K562 (cell line): ENCODE data around the gene ZNF438. TPM values are rescaled to one million over a fixed set of nuclear protein-coding genes. Genes with fewer than 3 reads are reported as not detected.

ENCODE experiments used
- ATAC-seq: fragments of 200-7000 bp; cut with Tn5 transposase; 3 replicates; pipeline ENCODE4 v1.9.1; 2020; ENCODE audit warnings: moderate library complexity
- BruUV-seq: library from RNA; stranded (reverse); fragments of 400-500 nt; replicated peaks from 2 replicates; lab custom pipeline; 2021; lab: Mats Ljungman, UMichigan
- CTCF ChIA-PET: fragments of 300-600 bp; formaldehyde crosslinking; extraction: SDS; loops from one replicate; lab custom pipeline; 2021; ENCODE audit warnings: low intra/inter-chr PET ratio; lab: Yijun Ruan, JAX
- POLR2A ChIA-PET: fragments of 300-600, 350-650 bp; sonication (Branson Sonifier 250); formaldehyde crosslinking; extraction: SDS; loops from one replicate; lab custom pipeline; 2021; ENCODE audit warnings: antibody characterized with exemption, inconsistent platforms; lab: Yijun Ruan, JAX
- DNase-seq, 4 experiments: peaks; one replicate each; pipeline versions ENCODE4 v3.0.0 to v3.0.0-alpha.2; 2011 to 2018; ENCODE audit warnings: low spot score in 3 of 4, mixed read lengths in 3 of 4; ENCODE audit errors: extremely low read depth in 1 of 4
- FAIRE-seq: peaks from 2 replicates; lab custom pipeline; 2011; peaks lifted over from hg19 to GRCh38; lab: Jason Lieb, UNC
- H2AFZ ChIP-seq: 2 replicates; pipeline ENCODE4 v1.6.0; 2011; ENCODE audit warnings: low read depth, low read length, control low read depth, inconsistent platforms
- H3K27ac ChIP-seq: fragments of 200-600 bp; 3 replicates; pipeline ENCODE4 v1.8.0; 2011; ENCODE audit warnings: low read depth, mild to moderate bottlenecking, control low read depth, inconsistent platforms, low read length, moderate library complexity, mixed read lengths; ENCODE audit errors: extremely low read depth
- H3K27me3 ChIP-seq, 2 experiments: fragments of 300-600 bp in 1 of 2; 2 replicates in 1 of 2; 3 replicates in 1 of 2; pipeline versions ENCODE4 v1.6.0 to v1.8.0; 2011; ENCODE audit warnings: inconsistent platforms in 2 of 2, low read length in 2 of 2, mild to moderate bottlenecking in 1 of 2, mixed read lengths in 1 of 2, moderate library complexity in 1 of 2; ENCODE audit not compliant: control insufficient read depth in 2 of 2, insufficient read depth in 2 of 2
- H3K36me3 ChIP-seq: fragments of 300-600 bp; 3 replicates; pipeline ENCODE4 v1.8.0; 2011; ENCODE audit warnings: mild to moderate bottlenecking, low read length, inconsistent platforms; ENCODE audit not compliant: control insufficient read depth, insufficient read depth
- H3K4me1 ChIP-seq, 2 experiments: fragments of 200-600 bp in 1 of 2; replicated peaks in 1 of 2; 2 replicates in 1 of 2; 3 replicates in 1 of 2; pipeline versions ENCODE4 v1.5.1 to v1.8.0; 2011; ENCODE audit warnings: inconsistent platforms in 2 of 2, low read length in 2 of 2, mild to moderate bottlenecking in 1 of 2, mixed read lengths in 1 of 2, moderate library complexity in 1 of 2; ENCODE audit not compliant: control insufficient read depth in 2 of 2, insufficient read depth in 2 of 2
- H3K4me2 ChIP-seq: 2 replicates; pipeline ENCODE4 v1.6.1; 2011; ENCODE audit warnings: low read length, control low read depth, inconsistent platforms, mixed read lengths; ENCODE audit not compliant: insufficient read depth
- H3K4me3 ChIP-seq: fragments of 200-600 bp; sonication (generic), shearing (Covaris generic); 2 replicates; pipeline ENCODE4 v1.5.1; 2016; ENCODE audit warnings: control low read depth, inconsistent platforms
- H3K79me2 ChIP-seq: fragments of 200-600 bp; 3 replicates; pipeline ENCODE4 v1.8.0; 2011; ENCODE audit warnings: low read length, inconsistent platforms; ENCODE audit not compliant: control insufficient read depth, insufficient read depth
- H3K9ac ChIP-seq, 2 experiments: 2 replicates each; pipeline versions ENCODE4 v1.6.0 to v1.6.1; 2011; ENCODE audit warnings: low read depth in 2 of 2, low read length in 2 of 2, control low read depth in 1 of 2, inconsistent platforms in 1 of 2, mild to moderate bottlenecking in 1 of 2, mixed read lengths in 1 of 2; ENCODE audit not compliant: insufficient read depth in 1 of 2
- H3K9me1 ChIP-seq: one replicate; pipeline ENCODE4 v1.6.0; 2011; ENCODE audit warnings: inconsistent platforms, mild to moderate bottlenecking, low read length, moderate library complexity; ENCODE audit not compliant: control insufficient read depth, insufficient read depth
- H3K9me3 ChIP-seq: replicated peaks from 2 replicates; pipeline ENCODE4 v1.5.1; 2011; ENCODE audit warnings: low read depth, low read length, inconsistent platforms; ENCODE audit not compliant: control insufficient read depth, insufficient read depth
- H4K20me1 ChIP-seq: replicated peaks from 2 replicates; pipeline ENCODE4 v1.6.1; 2011; ENCODE audit warnings: low read length, inconsistent platforms, mixed read lengths; ENCODE audit not compliant: control insufficient read depth, insufficient read depth
- ARNT ChIP-seq, 2 experiments: fragments of 450-650 bp; IDR thresholded peaks; 2 replicates each; pipeline ENCODE4 v1.6.1; 2016; ENCODE audit warnings: mild to moderate bottlenecking in 1 of 2
- ATF2 ChIP-seq: sonication (generic); formaldehyde crosslinking; IDR thresholded peaks from 2 replicates; pipeline ENCODE4 v1.8.1; 2022; ENCODE audit warnings: missing genetic modification reagents
- FOXP4 ChIP-seq: sonication (generic); formaldehyde crosslinking; IDR thresholded peaks from 2 replicates; pipeline ENCODE4 v1.8.0; 2022; ENCODE audit warnings: mild to moderate bottlenecking, missing genetic modification reagents, borderline replicate concordance
- HDAC8 ChIP-seq: fragments of 450-650 bp; IDR thresholded peaks from 2 replicates; pipeline ENCODE4 v1.6.1; 2016; ENCODE audit warnings: mild to moderate bottlenecking, missing genetic modification characterization, moderate library complexity, missing compliant biosample characterization
- IRF1 ChIP-seq: sonication (generic); formaldehyde crosslinking; IDR thresholded peaks from 2 replicates; pipeline ENCODE4 v1.8.0; 2022; ENCODE audit warnings: missing genetic modification reagents, mild to moderate bottlenecking, borderline replicate concordance
- KHSRP ChIP-seq: fragments of 450-650 bp; IDR thresholded peaks from 2 replicates; pipeline ENCODE4 v1.6.1; 2017
- PHB ChIP-seq: fragments of 250-450 bp; sonication (Bioruptor Pico); IDR thresholded peaks from 2 replicates; pipeline ENCODE4 v1.5.0; 2021
- POU5F1 ChIP-seq: fragments of 150-350 bp; IDR thresholded peaks from 2 replicates; pipeline ENCODE4 v1.6.1; 2014; ENCODE audit warnings: borderline replicate concordance, low read length, low read depth, mild to moderate bottlenecking; ENCODE audit not compliant: partially characterized antibody
- PTRF ChIP-seq: fragments of 450-650 bp; IDR thresholded peaks from 2 replicates; pipeline ENCODE4 v1.6.1; 2016; ENCODE audit warnings: mild to moderate bottlenecking, missing genetic modification characterization, missing compliant biosample characterization
- SRSF3 ChIP-seq: fragments of 200-400 bp; formaldehyde crosslinking; IDR thresholded peaks from 2 replicates; pipeline ENCODE4 v1.6.1; 2016; ENCODE audit warnings: mild to moderate bottlenecking, low read length, moderate library complexity; ENCODE audit not compliant: insufficient read depth
- SUPT5H ChIP-seq: fragments of 450-650 bp; IDR thresholded peaks from 2 replicates; pipeline ENCODE4 v1.6.1; 2016
- XRCC5 ChIP-seq: fragments of 200-400 bp; formaldehyde crosslinking; IDR thresholded peaks from 2 replicates; pipeline ENCODE4 v1.6.1; 2017; ENCODE audit warnings: low read depth, mild to moderate bottlenecking, low read length
- ZNF280B ChIP-seq: fragments of 250-450 bp; sonication (Bioruptor Pico); IDR thresholded peaks from 2 replicates; pipeline ENCODE4 v1.5.1; 2021; ENCODE audit warnings: mild to moderate bottlenecking
- ZNF316 ChIP-seq: fragments of 450-650 bp; IDR thresholded peaks from 2 replicates; pipeline ENCODE4 v1.6.1; 2016
- WGBS: fragments of 100-300 bp; shearing (Covaris generic); methylation state at CpG from one replicate; pipeline ENCODE4 v1.1.6; 2016; ENCODE audit warnings: low coverage, mixed read lengths; ENCODE audit not compliant: insufficient coverage; ENCODE audit errors: missing lambda C conversion rate; 5-methylcytosine and 5-hydroxymethylcytosine counted together
- in situ Hi-C: fragments of 300-500 bp; cut with MboI; formaldehyde crosslinking; loops from 4 replicates; pipeline ENCODE4 v1.15.0; 2018; ENCODE audit warnings: inconsistent platforms, mixed read lengths
- intact Hi-C: fragments of 100-400 bp; cut with micrococcal nuclease; formaldehyde crosslinking; loops from 2 replicates; pipeline ENCODE4 v1.14.2; 2022
- polyA plus RNA-seq, 8 experiments: library from polyadenylated mRNA; depleted of rRNA in 4 of 8; stranded (reverse) in 5 of 8; unstranded in 3 of 8; fragments of >200 nt; fragmentation: Nextera tagmentation in 2 of 8; fragmentation: Illumina TruSeq in 1 of 8; extraction: Ambion mirVana in 2 of 8; extraction: Trizol in 1 of 8; gene quantifications; 2 replicates each; pipeline versions ENCODE4 v1.2.1 to v1.2.3, GENCODE V29; 2011 to 2014; ENCODE audit warnings: inconsistent platforms in 1 of 8, missing spikeins in 1 of 8
- total RNA-seq, 7 experiments: library from RNA; depleted of rRNA in 6 of 7; stranded (reverse); fragments of >200 nt in 6 of 7; fragmentation: Illumina TruSeq in 2 of 7; extraction: Trizol in 2 of 7; gene quantifications; 2 replicates each; pipeline versions ENCODE4 v1.2.1 to v1.2.3, GENCODE V29; 2011 to 2021; ENCODE audit warnings: low replicate concordance in 1 of 7
- TF ChIP-seq, protein P1 (sequence below): fragments of 250-450 bp; sonication (Bioruptor Pico); IDR thresholded peaks from 2 replicates; pipeline ENCODE4 v1.4.0; 2020; ENCODE audit warnings: borderline replicate concordance

Gene ZNF438
- total and polyA plus RNA-seq, 9 of the 15 experiments (the other 6 are each of a cell fraction or from before 2014, with no cell fraction given): 0.45 to 1.5 (median 0.91) TPM

DNA sequence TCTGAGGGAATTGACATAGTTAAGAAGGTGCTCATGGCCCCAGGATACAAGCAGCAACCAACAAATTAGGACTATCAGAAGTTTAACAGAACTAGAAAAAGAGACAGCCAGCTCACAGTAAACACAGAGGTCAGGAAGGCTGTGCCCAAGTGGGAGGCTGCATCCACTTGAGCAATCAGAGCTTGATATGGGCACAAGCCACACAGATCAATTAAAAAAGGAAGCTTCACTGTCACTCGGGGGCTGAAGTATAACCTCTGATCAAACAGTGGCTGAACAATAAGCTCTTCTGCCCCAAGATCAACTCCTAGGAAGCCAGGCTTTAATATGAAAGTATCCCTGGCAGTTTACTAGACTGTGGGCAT is 40.0 kb downstream of the ZNF438 start:
- DNase-seq (no peak), ATAC-seq (no peak), FAIRE-seq (no peak)
- Histone ChIP-seq H3K4me2 (no peak overlapping the region), H3K27me3 (no peaks in the 10 kb centered on the region), H3K9me1 (no peaks in the 10 kb centered on the region), H3K36me3 (no peaks in the 10 kb centered on the region), H3K4me3 (no peak overlapping the region), H3K9ac (no peak overlapping the region), H3K4me1 (no peaks in the 10 kb centered on the region), H4K20me1 (no peaks in the 10 kb centered on the region), H3K9me3 (no peaks in the 10 kb centered on the region), H2AFZ (no peak overlapping the region), H3K79me2 (no peaks in the 10 kb centered on the region), H3K27ac (no peak overlapping the region)
- in situ Hi-C loops (no loop called here), intact Hi-C loops (no loop called here)
- ChIA-PET POLR2A (no interaction called here), CTCF (no interaction called here)
- WGBS: 0% methylated on average over 1 of the region's 1 CpG
- no TSS peak for BruUV-seq
- TF ChIP-seq SRSF3 (no peak), ATF2 (CRISPR knock-in tag) (no peak), KHSRP (no peak), PHB (CRISPR knock-in tag) (no peak), ARNT (IDR thresholded peaks at IDR 0.05) (no peak), PTRF (tag) (no peak), XRCC5 (no peak), SUPT5H (no peak), ZNF316 (no peak), IRF1 (CRISPR knock-in tag) (no peak), HDAC8 (tag) (no peak), FOXP4 (no peak), ZNF280B (CRISPR knock-in tag) (no peak), POU5F1 (no peak)
- TF ChIP-seq, protein P1, sequence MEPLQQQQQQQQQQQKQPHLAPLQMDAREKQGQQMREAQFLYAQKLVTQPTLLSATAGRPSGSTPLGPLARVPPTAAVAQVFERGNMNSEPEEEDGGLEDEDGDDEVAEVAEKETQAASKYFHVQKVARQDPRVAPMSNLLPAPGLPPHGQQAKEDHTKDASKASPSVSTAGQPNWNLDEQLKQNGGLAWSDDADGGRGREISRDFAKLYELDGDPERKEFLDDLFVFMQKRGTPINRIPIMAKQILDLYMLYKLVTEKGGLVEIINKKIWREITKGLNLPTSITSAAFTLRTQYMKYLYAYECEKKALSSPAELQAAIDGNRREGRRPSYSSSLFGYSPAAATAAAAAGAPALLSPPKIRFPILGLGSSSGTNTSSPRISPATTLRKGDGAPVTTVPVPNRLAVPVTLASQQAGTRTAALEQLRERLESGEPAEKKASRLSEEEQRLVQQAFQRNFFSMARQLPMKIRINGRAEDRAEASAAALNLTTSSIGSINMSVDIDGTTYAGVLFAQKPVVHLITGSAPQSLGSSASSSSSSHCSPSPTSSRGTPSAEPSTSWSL (CRISPR knock-in tag): no peak
